CD14-positive monocyte (primary cell): ENCODE data around the gene CNOT2. TPM values are rescaled to one million over a fixed set of nuclear protein-coding genes. Genes with fewer than 3 reads are reported as not detected.
A peak's percentile ranks its signal among the peaks of the same experiment; 100 is the strongest.

Source experiments
- DNase-seq, 3 donors: peaks; one replicate each; pipeline ENCODE4 v3.0.0-alpha.2; 2011 to 2022
- H2AFZ ChIP-seq: 2 replicates; pipeline ENCODE4 v1.6.0; 2012; ENCODE audit warnings: mild to moderate bottlenecking, low read depth, low read length, inconsistent platforms; ENCODE audit not compliant: insufficient read depth, poor library complexity, severe bottlenecking
- H3K27ac ChIP-seq, 2 donors: 1 replicate in 1 of 2; 2 replicates in 1 of 2; pipeline ENCODE4 v1.5.1; 2012 to 2013; ENCODE audit warnings: low read length in 2 of 2, control low read depth in 1 of 2, inconsistent platforms in 1 of 2, low read depth in 1 of 2, mild to moderate bottlenecking in 1 of 2
- H3K27me3 ChIP-seq, 2 donors: one replicate each; pipeline versions ENCODE4 v1.6.0 to v1.6.1; 2011 to 2013; ENCODE audit warnings: low read length in 2 of 2; ENCODE audit not compliant: control insufficient read depth in 2 of 2, insufficient read depth in 2 of 2
- H3K36me3 ChIP-seq, 2 donors: replicated peaks in 1 of 2; 1 replicate in 1 of 2; 2 replicates in 1 of 2; pipeline versions ENCODE4 v1.5.1 to v1.6.1; 2012 to 2013; ENCODE audit warnings: low read length in 2 of 2, control low read depth in 1 of 2, inconsistent platforms in 1 of 2, mild to moderate bottlenecking in 1 of 2; ENCODE audit not compliant: insufficient read depth in 2 of 2, control insufficient read depth in 1 of 2
- H3K4me1 ChIP-seq, 2 donors: 1 replicate in 1 of 2; 2 replicates in 1 of 2; pipeline versions ENCODE4 v1.5.1 to v1.6.1; 2012 to 2013; ENCODE audit warnings: low read length in 2 of 2, control low read depth in 1 of 2, inconsistent platforms in 1 of 2, mild to moderate bottlenecking in 1 of 2, moderate library complexity in 1 of 2; ENCODE audit not compliant: insufficient read depth in 2 of 2, control insufficient read depth in 1 of 2
- H3K4me2 ChIP-seq: replicated peaks from 2 replicates; pipeline ENCODE3; 2012; ENCODE audit warnings: low read length, moderate library complexity, mild to moderate bottlenecking; ENCODE audit not compliant: poor library complexity, severe bottlenecking; ENCODE audit errors: extremely low read depth
- H3K4me3 ChIP-seq, 3 experiments: fragments of 200-600 bp in 1 of 3; sonication (generic) in 1 of 3; replicated peaks in 1 of 3; 1 replicate in 2 of 3; 2 replicates in 1 of 3; pipeline ENCODE4 v1.5.1; 2011 to 2013; ENCODE audit warnings: low read length in 3 of 3, mild to moderate bottlenecking in 3 of 3, control low read depth in 2 of 3, low read depth in 2 of 3, inconsistent platforms in 1 of 3, moderate library complexity in 1 of 3
- H3K79me2 ChIP-seq: 2 replicates; pipeline ENCODE4 v1.6.0; 2012; ENCODE audit warnings: mild to moderate bottlenecking, control low read depth, inconsistent platforms, low read length, moderate library complexity; ENCODE audit not compliant: insufficient read depth
- H3K9ac ChIP-seq: 2 replicates; pipeline ENCODE4 v1.6.0; 2017; ENCODE audit warnings: low read length, mild to moderate bottlenecking; ENCODE audit not compliant: insufficient read depth, poor library complexity, severe bottlenecking
- H3K9me3 ChIP-seq, 2 donors: replicated peaks in 1 of 2; 1 replicate in 1 of 2; 2 replicates in 1 of 2; pipeline versions ENCODE4 v1.5.1 to v1.6.1; 2012 to 2013; ENCODE audit warnings: low read length in 2 of 2, control low read depth in 1 of 2; ENCODE audit not compliant: control insufficient read depth in 1 of 2, insufficient read depth in 1 of 2
- H4K20me1 ChIP-seq: 2 replicates; pipeline ENCODE4 v1.6.0; 2012; ENCODE audit warnings: mild to moderate bottlenecking, low read length, control low read depth, moderate library complexity; ENCODE audit not compliant: insufficient read depth
- H3K27ac Mint-ChIP-seq, 7 donors: one replicate each; pipeline ENCODE4 v1.8.0; 2020; ENCODE audit warnings: mild to moderate bottlenecking in 7 of 7, mixed read lengths in 7 of 7, moderate library complexity in 6 of 7, inconsistent platforms in 2 of 7
- H3K27me3 Mint-ChIP-seq, 3 donors: one replicate each; pipeline ENCODE4 v1.8.0; 2021 to 2022; ENCODE audit warnings: low read depth in 3 of 3, mild to moderate bottlenecking in 3 of 3, mixed read lengths in 3 of 3, moderate library complexity in 3 of 3, inconsistent platforms in 1 of 3
- H3K36me3 Mint-ChIP-seq, 2 donors: one replicate each; pipeline ENCODE4 v1.8.0; 2020; ENCODE audit warnings: mixed read lengths in 2 of 2, inconsistent platforms in 1 of 2, mild to moderate bottlenecking in 1 of 2
- H3K4me1 Mint-ChIP-seq: one replicate; pipeline ENCODE4 v1.8.0; 2020; ENCODE audit warnings: mild to moderate bottlenecking, mixed read lengths
- H3K4me3 Mint-ChIP-seq, 2 donors: one replicate each; pipeline ENCODE4 v1.8.0; 2020; ENCODE audit warnings: mild to moderate bottlenecking in 2 of 2, mixed read lengths in 2 of 2, moderate library complexity in 1 of 2
- H3K9me3 Mint-ChIP-seq, 7 donors: one replicate each; pipeline ENCODE4 v1.8.0; 2020 to 2022; ENCODE audit warnings: mixed read lengths in 7 of 7, mild to moderate bottlenecking in 6 of 7, moderate library complexity in 6 of 7, inconsistent platforms in 2 of 7
- WGBS: methylation state at CpG from one replicate; pipeline ENCODE4 v1.1.5; 2013; ENCODE audit warnings: missing lambda C conversion rate; ENCODE audit not compliant: insufficient coverage; 5-methylcytosine and 5-hydroxymethylcytosine counted together
- intact Hi-C, 2 donors: fragments of 100-400 bp; cut with micrococcal nuclease; formaldehyde crosslinking; loops; one replicate each; pipeline versions ENCODE4 v1.15.0 to v1.15.1; 2023
- polyA plus RNA-seq, 3 donors: library from polyadenylated mRNA; depleted of rRNA in 1 of 3; unstranded in 2 of 3; stranded (reverse) in 1 of 3; fragments of 300-500 nt in 2 of 3; fragments of >200 nt in 1 of 3; fragmentation: Illumina TruSeq in 2 of 3; gene quantifications; 1 replicate in 2 of 3; 2 replicates in 1 of 3; pipeline ENCODE4 v1.2.3, GENCODE V29; 2012 to 2021
- TF ChIP-seq, protein P1 (sequence below): fragments of 200-600 bp; IDR thresholded peaks from one replicate; pipeline ENCODE4 v1.8.0; 2022; ENCODE audit warnings: antibody characterized with exemption, mild to moderate bottlenecking

CNOT2 gene
- polyA plus RNA-seq, 3 donors, result 49.8 to 77.2 (median 72.7) TPM

DNA sequence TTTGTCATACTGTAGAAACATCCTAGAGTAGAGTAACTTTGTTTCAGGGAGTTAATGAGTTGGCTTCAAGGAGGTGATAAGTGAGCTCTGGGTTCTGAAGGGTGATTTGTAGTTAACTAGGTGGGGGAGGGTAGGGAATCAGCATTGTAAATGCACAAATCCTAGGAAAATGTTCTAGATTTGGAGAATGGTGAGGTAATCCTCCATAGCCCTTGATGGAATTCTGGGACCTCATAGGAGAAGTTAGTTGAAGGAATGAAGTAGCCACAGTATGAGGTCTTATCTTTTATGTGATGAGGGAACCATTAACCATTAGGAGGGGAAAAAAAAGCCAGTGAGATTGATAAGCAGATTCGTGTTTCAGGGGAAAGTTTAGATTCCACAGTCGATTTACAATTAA lies 8.0 kb downstream of the CNOT2 start:
- H3K4me1 ChIP-seq, result peaks cover 10 to 18% of the 10 kb centered on the region in 2 donors
- no peak overlapping the region for H3K4me2 ChIP-seq
- Mint-ChIP-seq H3K4me3 (no peak overlapping the region), H3K9me3 (no peaks in the 10 kb centered on the region), H3K4me1 (peaks cover 36% of the 10 kb centered on the region), H3K36me3 (peaks cover 2 to 29% of the 10 kb centered on the region in 2 donors), H3K27me3 (peaks cover 0 to 2% (median 0%) of the 10 kb centered on the region in 3 donors), H3K27ac (peak overlapping the region in 1 of 7 donors; percentile 51)
- H2AFZ ChIP-seq, result no peak overlapping the region
- H3K36me3 ChIP-seq, result peaks cover 0 to 10% of the 10 kb centered on the region in 2 donors
- H3K27ac ChIP-seq, result no peak overlapping the region
- WGBS, result no CpG with 5 or more reads among the region's 2 CpGs
- TF ChIP-seq, protein P1, sequence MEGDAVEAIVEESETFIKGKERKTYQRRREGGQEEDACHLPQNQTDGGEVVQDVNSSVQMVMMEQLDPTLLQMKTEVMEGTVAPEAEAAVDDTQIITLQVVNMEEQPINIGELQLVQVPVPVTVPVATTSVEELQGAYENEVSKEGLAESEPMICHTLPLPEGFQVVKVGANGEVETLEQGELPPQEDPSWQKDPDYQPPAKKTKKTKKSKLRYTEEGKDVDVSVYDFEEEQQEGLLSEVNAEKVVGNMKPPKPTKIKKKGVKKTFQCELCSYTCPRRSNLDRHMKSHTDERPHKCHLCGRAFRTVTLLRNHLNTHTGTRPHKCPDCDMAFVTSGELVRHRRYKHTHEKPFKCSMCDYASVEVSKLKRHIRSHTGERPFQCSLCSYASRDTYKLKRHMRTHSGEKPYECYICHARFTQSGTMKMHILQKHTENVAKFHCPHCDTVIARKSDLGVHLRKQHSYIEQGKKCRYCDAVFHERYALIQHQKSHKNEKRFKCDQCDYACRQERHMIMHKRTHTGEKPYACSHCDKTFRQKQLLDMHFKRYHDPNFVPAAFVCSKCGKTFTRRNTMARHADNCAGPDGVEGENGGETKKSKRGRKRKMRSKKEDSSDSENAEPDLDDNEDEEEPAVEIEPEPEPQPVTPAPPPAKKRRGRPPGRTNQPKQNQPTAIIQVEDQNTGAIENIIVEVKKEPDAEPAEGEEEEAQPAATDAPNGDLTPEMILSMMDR, result no peak
- peaks cover 100% of the 10 kb centered on the region for H3K79me2 ChIP-seq
- no peak for DNase-seq
- peaks cover 100% of the 10 kb centered on the region for H4K20me1 ChIP-seq
- no peak overlapping the region for H3K4me3 ChIP-seq
- no peaks in the 10 kb centered on the region for H3K9me3 ChIP-seq
- no peak overlapping the region for H3K9ac ChIP-seq
- no peaks in the 10 kb centered on the region for H3K27me3 ChIP-seq
- intact Hi-C loops, result no loop called here

DNA sequence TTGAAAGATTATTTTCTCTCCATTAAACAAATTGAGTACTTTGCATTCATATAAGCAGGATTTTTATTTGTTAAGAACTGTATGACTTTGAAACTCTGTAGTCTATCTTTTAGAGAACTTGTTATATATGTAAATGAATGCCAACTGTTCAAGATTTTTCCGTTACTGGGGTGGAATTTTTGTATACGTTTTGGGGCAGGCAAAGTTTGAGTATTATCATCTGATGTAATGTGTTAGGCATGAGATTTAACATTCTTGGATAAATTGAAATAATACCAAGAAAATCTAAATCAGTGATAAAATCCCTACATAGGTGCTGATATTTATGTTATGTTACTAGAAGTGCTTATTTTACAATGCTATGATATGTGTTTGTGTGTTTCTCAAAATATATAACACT lies 8.4 kb downstream of the CNOT2 start:
- TF ChIP-seq, protein P1, result no peak
- intact Hi-C loops, result no loop called here
- no peak overlapping the region for H3K4me2 ChIP-seq

More for the DNA sequence above, 8.4 kb downstream of the CNOT2 start:
- Histone ChIP-seq H3K9me3 (no peaks in the 10 kb centered on the region), H3K27ac (no peak overlapping the region), H3K4me3 (no peak overlapping the region), H3K36me3 (peaks cover 0 to 9% of the 10 kb centered on the region in 2 donors), H4K20me1 (peaks cover 100% of the 10 kb centered on the region), H3K9ac (no peak overlapping the region), H3K27me3 (no peaks in the 10 kb centered on the region), H2AFZ (no peak overlapping the region), H3K79me2 (peaks cover 100% of the 10 kb centered on the region), H3K4me1 (peaks cover 10 to 16% of the 10 kb centered on the region in 2 donors)
- no peaks in the 10 kb centered on the region for H3K9me3 Mint-ChIP-seq
- DNase-seq, result no peak
- no peak overlapping the region for H3K4me3 Mint-ChIP-seq
- H3K36me3 Mint-ChIP-seq, result peaks cover 4 to 29% of the 10 kb centered on the region in 2 donors
- peak overlapping the region in 3 of 7 donors; percentile 3 to 47 (median 4) for H3K27ac Mint-ChIP-seq
- H3K27me3 Mint-ChIP-seq, result peaks cover 0 to 2% (median 0%) of the 10 kb centered on the region in 3 donors
- whole genome bisulfite sequencing, result no CpG with 5 or more reads among the region's 2 CpGs
- peaks cover 32% of the 10 kb centered on the region for H3K4me1 Mint-ChIP-seq
